HEK293T (cell line): Measurements from ENCODE around the gene PICK1.

Experiments
- CTCF ChIA-PET: fragments of 350-600 bp; formaldehyde crosslinking; extraction: SDS; loops from one replicate; lab custom pipeline; 2021; ENCODE audit warnings: antibody characterized with exemption, inconsistent platforms; lab: Yijun Ruan, JAX
- POLR2A ChIA-PET: fragments of 350-600 bp; formaldehyde crosslinking; extraction: SDS; loops from one replicate; lab custom pipeline; 2020; ENCODE audit warnings: antibody characterized with exemption, inconsistent platforms; lab: Yijun Ruan, JAX
- DNase-seq: peaks from one replicate; pipeline ENCODE4 v3.0.0; 2012; ENCODE audit warnings: mixed read lengths; ENCODE audit errors: extremely low spot score
- ARNT ChIP-seq: fragments of 450-650 bp; IDR thresholded peaks from 2 replicates; pipeline ENCODE4 v1.6.1; 2017; ENCODE audit warnings: mild to moderate bottlenecking
- BHLHE40 ChIP-seq: fragments of 450-650 bp; IDR thresholded peaks from 2 replicates; pipeline ENCODE4 v1.6.1; 2016; ENCODE audit warnings: mild to moderate bottlenecking, moderate library complexity, borderline replicate concordance
- CTBP1 ChIP-seq: fragments of 450-650 bp; IDR thresholded peaks from 2 replicates; pipeline ENCODE4 v1.6.1; 2016; ENCODE audit warnings: borderline replicate concordance
- ELF4 ChIP-seq: fragments of 450-650 bp; IDR thresholded peaks from 2 replicates; pipeline ENCODE4 v1.6.1; 2017; ENCODE audit warnings: antibody characterized with exemption
- FOXA1 ChIP-seq: fragments of 450-650 bp; IDR thresholded peaks from 2 replicates; pipeline ENCODE4 v1.6.1; 2016; ENCODE audit warnings: mild to moderate bottlenecking
- FOXK2 ChIP-seq: fragments of 450-650 bp; IDR thresholded peaks from 2 replicates; pipeline ENCODE4 v1.6.1; 2016; ENCODE audit warnings: mild to moderate bottlenecking
- FOXM1 ChIP-seq: fragments of 450-650 bp; IDR thresholded peaks from 2 replicates; pipeline ENCODE4 v1.6.1; 2017; ENCODE audit warnings: mild to moderate bottlenecking, borderline replicate concordance
- HDGF ChIP-seq: fragments of 450-650 bp; IDR thresholded peaks from 2 replicates; pipeline ENCODE4 v1.6.1; 2017; ENCODE audit warnings: antibody characterized with exemption, borderline replicate concordance
- L3MBTL2 ChIP-seq: fragments of 450-650 bp; conservative IDR thresholded peaks from 2 replicates; pipeline ENCODE4 v1.6.1; 2016; ENCODE audit warnings: mild to moderate bottlenecking
- LEF1 ChIP-seq: fragments of 450-650 bp; IDR thresholded peaks from 2 replicates; pipeline ENCODE4 v1.6.1; 2017; ENCODE audit warnings: mild to moderate bottlenecking, borderline replicate concordance
- NFRKB ChIP-seq: fragments of 450-650 bp; IDR thresholded peaks from 2 replicates; pipeline ENCODE4 v1.6.1; 2016; ENCODE audit warnings: mild to moderate bottlenecking, moderate library complexity
- SP1 ChIP-seq: fragments of 450-650 bp; IDR thresholded peaks from 2 replicates; pipeline ENCODE4 v1.6.1; 2017
- SUZ12 ChIP-seq: fragments of 450-650 bp; IDR thresholded peaks from 2 replicates; pipeline ENCODE4 v1.6.1; 2016; ENCODE audit warnings: mild to moderate bottlenecking
- TARDBP ChIP-seq: fragments of 450-650 bp; IDR thresholded peaks from 2 replicates; pipeline ENCODE4 v1.6.1; 2016
- ZNF384 ChIP-seq: fragments of 450-650 bp; IDR thresholded peaks from 2 replicates; pipeline ENCODE4 v1.6.1; 2016
- TF ChIP-seq, protein P1 (sequence below): fragments of 450-650 bp; IDR thresholded peaks from 2 replicates; pipeline ENCODE4 v1.6.1; 2016

Gene PICK1

DNA sequence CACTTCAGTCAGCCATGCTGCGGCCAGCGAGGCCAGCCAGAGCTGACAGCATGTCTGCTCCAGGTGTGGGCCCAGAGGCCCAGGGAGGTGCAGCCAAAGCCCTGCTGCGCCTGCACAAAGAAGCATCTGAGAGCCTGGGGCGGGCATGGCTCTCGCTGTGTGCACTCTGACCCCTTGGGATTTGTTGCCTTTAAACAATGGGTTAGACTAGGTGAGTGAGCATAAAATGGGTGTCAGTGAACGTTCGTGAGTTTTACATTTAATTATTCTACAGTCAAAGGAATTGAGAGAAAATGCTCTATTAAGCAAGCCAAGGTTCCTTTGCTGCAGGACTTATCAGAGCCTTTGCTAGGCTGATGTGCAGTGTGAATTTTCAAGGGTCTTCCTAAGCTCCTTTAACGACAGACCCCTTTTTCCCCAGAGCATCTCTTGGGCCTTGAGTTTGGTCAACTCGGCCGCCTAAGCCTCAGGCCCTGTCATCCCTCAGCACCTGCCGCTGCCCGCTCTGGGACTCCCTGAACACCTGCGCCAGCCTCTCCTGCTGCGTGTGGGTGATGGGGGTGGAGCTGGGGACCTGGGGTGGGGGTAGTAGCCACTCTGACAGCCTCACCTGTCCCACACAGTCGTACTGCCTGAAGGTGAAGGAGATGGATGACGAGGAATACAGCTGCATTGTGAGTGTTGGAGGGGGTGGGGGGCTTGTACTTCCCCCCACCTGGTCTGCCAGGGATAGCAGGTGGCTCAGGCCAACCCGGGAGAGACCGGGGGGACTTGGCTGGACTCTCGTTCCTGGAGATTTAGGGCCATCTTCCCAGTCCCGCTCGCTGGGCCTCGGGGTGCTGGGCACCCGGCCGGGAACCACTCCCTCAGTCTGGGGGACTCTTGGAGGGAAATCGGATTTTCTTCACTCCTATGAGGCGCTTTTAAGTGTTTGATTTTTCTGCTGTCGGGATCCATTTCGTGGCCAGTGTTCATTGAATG lies 16.2 kb downstream of the PICK1 start:
- POLR2A ChIA-PET = no interaction called here
- CTCF ChIA-PET = no interaction called here
- no peak for TF ChIP-seq TARDBP
- TF ChIP-seq FOXA1 = no peak
- TF ChIP-seq HDGF = no peak
- no peak for DNase-seq

DNA sequence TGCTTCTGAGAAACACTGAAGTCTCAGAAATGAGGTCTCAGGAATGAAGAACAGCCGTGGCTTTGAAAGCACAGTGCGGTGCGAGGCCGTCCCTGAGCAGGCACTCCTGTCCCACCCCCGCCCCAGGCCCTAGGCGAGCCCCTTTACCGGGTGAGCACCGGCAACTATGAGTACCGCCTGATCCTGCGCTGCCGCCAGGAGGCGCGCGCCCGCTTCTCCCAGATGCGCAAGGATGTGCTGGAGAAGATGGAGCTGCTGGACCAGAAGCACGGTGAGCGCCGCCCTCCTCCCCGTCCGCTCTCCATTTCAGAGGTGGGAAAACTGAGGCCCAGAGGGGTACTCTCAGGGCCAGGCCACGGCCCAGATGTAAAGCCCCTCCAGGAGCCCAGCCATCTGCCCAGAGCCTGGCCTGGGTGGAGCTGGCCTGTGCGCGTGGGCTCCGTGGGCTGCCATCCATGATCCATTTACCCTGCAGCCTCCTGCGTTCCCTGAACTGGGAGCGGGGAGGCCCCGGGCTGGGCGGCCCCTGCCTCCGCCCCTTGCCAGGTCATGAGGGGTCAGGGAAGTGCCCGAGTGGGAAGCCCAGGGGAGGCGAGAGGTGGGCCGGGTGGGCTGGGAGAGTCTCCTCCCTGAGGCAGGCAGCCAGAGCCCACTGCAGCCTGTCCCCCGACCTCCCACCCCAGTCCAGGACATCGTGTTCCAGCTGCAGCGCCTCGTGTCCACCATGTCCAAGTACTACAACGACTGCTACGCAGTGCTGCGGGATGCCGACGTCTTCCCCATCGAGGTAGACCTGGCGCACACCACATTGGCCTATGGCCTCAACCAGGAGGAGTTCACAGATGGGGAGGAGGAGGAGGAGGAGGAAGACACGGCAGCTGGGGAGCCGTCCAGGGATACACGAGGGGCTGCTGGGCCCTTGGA lies 17.2 kb downstream of the PICK1 start:
- no peak for DNase-seq
- CTCF ChIA-PET = no interaction called here
- POLR2A ChIA-PET = interaction anchor here (0.7 kb wide), 1 partner anchor 14 kb away, joined by 3 read pairs; no protein-coding TSS in a partner anchor
- TF ChIP-seq ARNT (no peak), FOXK2 (no peak), BHLHE40 (no peak), NFRKB (no peak), SUZ12 (no peak), L3MBTL2 (no peak), CTBP1 (no peak), ZNF384 (no peak), HDGF (no peak), FOXA1 (no peak), LEF1 (no peak), FOXM1 (no peak)

DNA sequence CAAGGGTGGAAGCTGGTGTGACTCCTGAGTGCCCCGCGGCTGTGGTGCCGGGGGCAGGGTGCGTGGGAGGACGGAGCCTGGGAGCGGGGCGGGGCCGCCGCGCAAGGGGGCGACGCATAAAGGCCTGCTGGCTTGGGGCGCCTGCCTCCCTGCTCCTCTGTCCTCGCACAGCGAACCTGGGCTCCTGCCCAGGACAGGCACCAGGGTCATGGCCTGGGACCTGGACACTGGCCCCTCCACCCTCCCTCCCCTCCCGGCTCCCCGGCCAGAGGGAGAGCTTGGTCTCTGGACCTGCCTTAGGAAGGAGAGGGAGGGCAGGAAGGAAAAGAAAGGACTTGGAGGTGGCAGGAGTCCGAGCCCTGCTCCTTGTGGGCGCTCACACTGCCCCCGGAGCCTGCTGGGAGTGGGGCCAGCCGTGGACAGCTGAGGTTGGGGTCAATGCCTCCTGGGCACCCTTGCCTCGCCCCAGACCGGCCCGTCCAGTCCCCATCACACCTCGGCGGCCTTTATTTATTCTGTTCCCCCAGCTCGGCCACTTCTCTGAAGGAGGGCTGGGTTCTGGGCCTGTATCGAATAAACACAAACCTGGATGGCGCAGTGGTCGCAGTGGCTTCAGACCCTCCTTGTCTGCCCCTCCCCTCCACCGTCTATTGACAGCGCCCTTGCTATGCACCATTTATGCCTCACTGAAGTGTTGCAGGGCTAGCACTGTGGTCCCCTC lies 18.1 kb downstream of the PICK1 start:
- ChIA-PET CTCF (no interaction called here), POLR2A (interaction anchor here (0.7 kb wide), 1 partner anchor 15 kb away, joined by 3 read pairs; no protein-coding TSS in a partner anchor)
- no peak for DNase-seq
- TF ChIP-seq BHLHE40 (no peak), FOXK2 (no peak), HDGF (no peak), TARDBP (no peak)

DNA sequence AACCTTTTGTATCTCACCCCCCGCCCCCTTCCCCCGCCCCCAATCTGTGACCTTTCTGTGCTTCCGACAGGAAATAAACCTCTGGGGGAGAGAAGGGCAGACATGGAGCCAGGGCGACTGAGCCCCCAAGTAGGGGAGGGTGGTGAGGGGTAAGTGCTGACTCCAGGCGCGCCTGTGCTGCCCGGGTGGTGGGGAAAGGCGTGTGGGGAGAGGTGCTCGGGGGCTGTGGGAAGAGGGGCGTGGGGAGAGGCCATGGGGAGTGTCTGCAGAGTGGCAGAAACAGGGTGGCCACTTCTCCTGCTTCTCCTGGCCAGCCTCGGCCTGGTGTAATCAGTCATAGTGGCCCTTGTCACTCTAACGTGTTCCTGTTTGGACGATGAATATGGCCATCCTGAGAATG lies 18.8 kb downstream of the PICK1 start:
- ChIA-PET POLR2A (no interaction called here), CTCF (no interaction called here)
- DNase-seq = no peak
- TF ChIP-seq HDGF (no peak), NFRKB (no peak), CTBP1 (no peak), BHLHE40 (no peak)
- TF ChIP-seq, protein P1, sequence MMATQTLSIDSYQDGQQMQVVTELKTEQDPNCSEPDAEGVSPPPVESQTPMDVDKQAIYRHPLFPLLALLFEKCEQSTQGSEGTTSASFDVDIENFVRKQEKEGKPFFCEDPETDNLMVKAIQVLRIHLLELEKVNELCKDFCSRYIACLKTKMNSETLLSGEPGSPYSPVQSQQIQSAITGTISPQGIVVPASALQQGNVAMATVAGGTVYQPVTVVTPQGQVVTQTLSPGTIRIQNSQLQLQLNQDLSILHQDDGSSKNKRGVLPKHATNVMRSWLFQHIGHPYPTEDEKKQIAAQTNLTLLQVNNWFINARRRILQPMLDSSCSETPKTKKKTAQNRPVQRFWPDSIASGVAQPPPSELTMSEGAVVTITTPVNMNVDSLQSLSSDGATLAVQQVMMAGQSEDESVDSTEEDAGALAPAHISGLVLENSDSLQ = no peak

DNA sequence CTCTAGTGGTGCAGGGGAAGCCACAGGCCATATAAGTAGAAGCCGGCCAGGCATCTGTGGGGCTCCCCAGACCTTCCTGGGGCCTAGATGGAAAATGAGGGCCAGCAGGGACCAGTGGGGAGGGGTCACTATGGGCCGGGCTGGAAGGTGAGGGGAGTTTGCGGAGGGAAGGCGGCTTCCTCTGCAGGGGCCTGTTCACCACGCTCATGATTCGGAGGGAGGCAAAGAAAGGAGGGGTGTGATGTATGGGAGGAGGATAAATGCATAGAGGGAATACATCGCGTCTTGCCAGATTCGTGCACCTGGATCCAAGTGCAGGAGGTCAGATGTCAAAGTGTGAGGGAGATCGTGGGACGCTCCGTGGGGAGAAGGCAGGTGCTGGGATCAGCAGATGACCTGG lies 19.9 kb downstream of the PICK1 start:
- DNase-seq = no peak
- CTCF ChIA-PET = no interaction called here
- TF ChIP-seq, protein P1 = no peak
- no peak for TF ChIP-seq ARNT
- no peak for TF ChIP-seq HDGF
- no peak for TF ChIP-seq FOXM1
- no peak for TF ChIP-seq LEF1
- no peak for TF ChIP-seq NFRKB
- no peak for TF ChIP-seq CTBP1
- TF ChIP-seq TARDBP = no peak
- TF ChIP-seq ELF4 = no peak
- no peak for TF ChIP-seq SP1
- TF ChIP-seq FOXA1 = no peak
- no peak for TF ChIP-seq ZNF384
- TF ChIP-seq L3MBTL2 = no peak
- TF ChIP-seq SUZ12 = no peak
- no peak for TF ChIP-seq FOXK2
- no peak for TF ChIP-seq BHLHE40
- POLR2A ChIA-PET = no interaction called here

DNA sequence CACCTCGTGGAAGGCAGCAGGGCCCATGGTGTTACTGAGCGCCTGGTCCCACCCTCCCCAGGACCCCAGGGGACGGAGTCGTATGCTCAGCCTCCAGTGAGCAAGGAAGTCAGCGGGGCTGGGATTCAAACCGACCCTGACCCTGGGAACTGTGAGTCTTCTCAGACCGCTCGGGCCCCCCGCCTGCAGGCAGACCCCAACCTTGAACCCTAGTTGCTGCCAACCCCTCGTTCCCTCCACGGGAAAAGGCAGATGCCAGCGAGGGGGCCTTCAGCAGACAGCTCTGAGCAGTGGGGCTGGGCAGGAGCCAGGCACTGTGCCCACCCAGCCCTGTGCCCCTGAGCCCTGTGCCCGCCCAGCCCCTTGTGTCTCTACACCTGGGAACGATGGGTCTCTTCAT lies 20.4 kb downstream of the PICK1 start:
- TF ChIP-seq LEF1 (no peak), FOXM1 (no peak), SUZ12 (no peak), BHLHE40 (no peak), CTBP1 (no peak), TARDBP (no peak), NFRKB (no peak), ARNT (no peak), ELF4 (no peak), SP1 (no peak), HDGF (no peak), ZNF384 (no peak), FOXA1 (no peak), FOXK2 (no peak), L3MBTL2 (no peak)
- TF ChIP-seq, protein P1 = no peak
- POLR2A ChIA-PET = no interaction called here
- CTCF ChIA-PET = no interaction called here
- no peak for DNase-seq
